ENCODE results near the gene DNAJB11.

DNAJB11 gene

DNA sequence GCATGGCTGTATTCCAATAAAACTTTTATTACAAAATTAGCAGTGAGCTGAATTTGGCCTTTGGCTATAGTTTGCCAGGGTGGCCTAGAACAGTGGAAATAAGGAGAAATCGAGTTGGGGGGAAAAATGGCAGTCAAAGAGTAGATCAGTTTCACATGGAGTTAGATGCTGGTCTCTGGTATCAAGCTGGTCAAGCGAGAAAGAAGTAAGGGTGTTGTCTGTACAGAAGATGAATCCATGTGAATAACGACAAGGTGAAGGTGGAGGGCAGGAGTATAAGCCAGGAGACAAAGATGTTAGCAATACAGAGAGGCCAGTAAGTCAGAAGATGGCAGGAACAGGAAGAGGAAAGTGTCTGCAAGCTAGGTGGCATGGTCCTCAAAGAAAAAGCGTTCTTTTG is 54.1 kb downstream of the DNAJB11 start:
- peaks cover 0 to 10% of the 10 kb centered on the region in 2 donors for H3K27me3 ChIP-seq
- no peaks in the 10 kb centered on the region for H3K9me3 ChIP-seq
- no peak for DNase-seq
- intact Hi-C loops (cut with DNase I; ENCODE audit: low total_unique reads), result no loop called here
- TF ChIP-seq, protein P1, sequence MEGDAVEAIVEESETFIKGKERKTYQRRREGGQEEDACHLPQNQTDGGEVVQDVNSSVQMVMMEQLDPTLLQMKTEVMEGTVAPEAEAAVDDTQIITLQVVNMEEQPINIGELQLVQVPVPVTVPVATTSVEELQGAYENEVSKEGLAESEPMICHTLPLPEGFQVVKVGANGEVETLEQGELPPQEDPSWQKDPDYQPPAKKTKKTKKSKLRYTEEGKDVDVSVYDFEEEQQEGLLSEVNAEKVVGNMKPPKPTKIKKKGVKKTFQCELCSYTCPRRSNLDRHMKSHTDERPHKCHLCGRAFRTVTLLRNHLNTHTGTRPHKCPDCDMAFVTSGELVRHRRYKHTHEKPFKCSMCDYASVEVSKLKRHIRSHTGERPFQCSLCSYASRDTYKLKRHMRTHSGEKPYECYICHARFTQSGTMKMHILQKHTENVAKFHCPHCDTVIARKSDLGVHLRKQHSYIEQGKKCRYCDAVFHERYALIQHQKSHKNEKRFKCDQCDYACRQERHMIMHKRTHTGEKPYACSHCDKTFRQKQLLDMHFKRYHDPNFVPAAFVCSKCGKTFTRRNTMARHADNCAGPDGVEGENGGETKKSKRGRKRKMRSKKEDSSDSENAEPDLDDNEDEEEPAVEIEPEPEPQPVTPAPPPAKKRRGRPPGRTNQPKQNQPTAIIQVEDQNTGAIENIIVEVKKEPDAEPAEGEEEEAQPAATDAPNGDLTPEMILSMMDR (IDR thresholded peaks at IDR 0.05), result no peak
- no peaks in the 10 kb centered on the region for H3K36me3 ChIP-seq
- H3K4me3 ChIP-seq, result no peak overlapping the region
- H3K4me1 ChIP-seq, result no peaks in the 10 kb centered on the region
- H3K27ac ChIP-seq, result no peak overlapping the region

- no peak overlapping the region for H3K4me3 ChIP-seq
- TF ChIP-seq, protein P1 (IDR thresholded peaks at IDR 0.05), result no peak
- no peak overlapping the region for H3K27ac ChIP-seq
- intact Hi-C loops (cut with DNase I; ENCODE audit: low total_unique reads), result no loop called here
- peaks cover 0 to 10% of the 10 kb centered on the region in 2 donors for H3K27me3 ChIP-seq
- H3K9me3 ChIP-seq, result no peaks in the 10 kb centered on the region
- DNase-seq, result no peak
- no peaks in the 10 kb centered on the region for H3K36me3 ChIP-seq
- H3K4me1 ChIP-seq, result no peaks in the 10 kb centered on the region
Measured at GRCh38 chr3:186625600-186626042, 55.1 kb downstream of the DNAJB11 start.

DNA sequence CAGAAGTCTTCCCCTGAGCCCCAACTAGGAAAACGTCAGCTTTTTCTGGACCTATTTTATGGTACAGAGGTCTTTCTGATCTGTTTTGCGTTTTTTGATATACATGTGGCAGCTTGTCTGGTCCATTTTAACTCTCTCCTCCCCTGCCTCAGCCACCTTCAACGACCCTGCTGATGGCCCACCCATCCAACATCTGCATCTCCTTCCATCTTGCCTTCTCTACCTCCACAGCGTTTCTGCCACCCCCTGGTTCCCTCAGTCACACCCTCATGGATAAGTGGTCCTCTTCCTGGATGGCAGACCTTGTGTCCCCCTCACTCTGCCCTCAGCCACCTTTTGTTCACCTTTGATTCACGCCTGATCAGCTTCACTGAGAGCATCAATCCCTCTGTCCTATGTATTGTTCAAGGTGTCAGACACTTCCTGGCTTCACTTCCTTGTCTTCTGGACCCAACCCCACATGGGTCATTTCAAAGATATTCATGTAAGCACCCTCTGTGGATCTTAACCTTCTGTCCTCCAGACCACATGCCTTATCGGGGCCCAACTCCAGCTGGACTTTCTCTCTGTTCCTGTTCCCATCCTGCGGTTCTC is 55.8 kb downstream of the DNAJB11 start:
- Histone ChIP-seq H3K9me3 (no peaks in the 10 kb centered on the region), H3K27ac (no peak overlapping the region), H3K4me3 (no peak overlapping the region), H3K4me1 (no peaks in the 10 kb centered on the region), H3K27me3 (peaks cover 0 to 10% of the 10 kb centered on the region in 2 donors), H3K36me3 (no peaks in the 10 kb centered on the region)
- intact Hi-C loops (cut with DNase I; ENCODE audit: low total_unique reads), result no loop called here
- TF ChIP-seq, protein P1 (IDR thresholded peaks at IDR 0.05), result no peak
- no peak for DNase-seq

DNA sequence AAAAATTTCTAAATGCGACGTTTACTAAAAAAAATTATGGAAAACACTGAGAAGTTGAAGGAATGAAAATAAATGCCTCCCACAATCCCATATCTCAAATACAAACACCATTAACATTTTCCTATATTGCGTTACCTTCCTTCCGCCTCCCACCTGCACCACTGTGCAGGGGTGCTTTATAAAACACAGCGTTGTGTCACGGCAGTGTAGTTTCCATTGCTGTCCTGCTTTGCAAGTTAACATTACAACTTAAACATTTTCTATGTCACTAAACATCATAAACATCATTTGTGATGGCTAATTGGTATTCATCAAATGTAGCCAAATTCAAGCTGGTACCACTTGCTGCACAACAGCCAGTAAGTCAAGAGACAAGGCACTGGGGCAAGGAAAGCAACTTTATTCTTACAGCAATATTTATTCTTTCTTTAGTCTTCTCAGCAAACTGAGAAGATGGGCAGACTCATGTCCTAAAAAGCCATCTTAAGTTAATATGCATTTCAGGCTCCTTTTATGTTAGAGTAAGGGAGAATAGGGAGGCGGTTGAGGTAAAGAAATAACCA is 57.4 kb downstream of the DNAJB11 start:
- TF ChIP-seq, protein P1 (IDR thresholded peaks at IDR 0.05), result no peak
- no peaks in the 10 kb centered on the region for H3K36me3 ChIP-seq
- no peak overlapping the region for H3K27ac ChIP-seq
- H3K27me3 ChIP-seq, result peaks cover 0 to 10% of the 10 kb centered on the region in 2 donors
- intact Hi-C loops (cut with DNase I; ENCODE audit: low total_unique reads), result no loop called here
- H3K4me3 ChIP-seq, result no peak overlapping the region
- no peaks in the 10 kb centered on the region for H3K9me3 ChIP-seq
- DNase-seq, result no peak
- no peaks in the 10 kb centered on the region for H3K4me1 ChIP-seq

DNA sequence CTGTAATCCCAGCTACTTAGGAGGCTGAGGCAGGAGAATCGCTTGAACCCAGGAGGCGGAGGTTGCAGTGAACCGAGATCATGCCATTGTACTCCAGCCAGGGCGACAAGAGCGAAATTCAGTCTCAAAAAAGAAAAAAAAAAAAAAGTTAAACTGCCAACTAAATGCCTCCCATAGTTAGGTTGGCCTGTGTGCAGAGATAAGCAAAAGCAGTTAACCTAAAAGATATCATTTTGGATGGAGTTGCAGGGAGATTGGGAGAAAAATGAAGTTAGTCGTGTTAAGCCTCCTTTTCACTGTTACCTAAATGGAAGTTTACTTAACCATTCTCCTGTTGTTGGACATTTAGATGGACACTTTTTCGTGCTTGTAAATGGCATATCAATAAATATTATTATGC is 58.2 kb downstream of the DNAJB11 start:
- TF ChIP-seq, protein P1 (IDR thresholded peaks at IDR 0.05), result no peak

More for the DNA sequence above, 58.2 kb downstream of the DNAJB11 start:
- intact Hi-C loops (cut with DNase I; ENCODE audit: low total_unique reads), result no loop called here
- no peak for DNase-seq
- no peak overlapping the region for H3K27ac ChIP-seq
- no peaks in the 10 kb centered on the region for H3K9me3 ChIP-seq
- no peak overlapping the region for H3K4me3 ChIP-seq
- no peaks in the 10 kb centered on the region for H3K36me3 ChIP-seq
- no peaks in the 10 kb centered on the region for H3K4me1 ChIP-seq
- peaks cover 0 to 10% of the 10 kb centered on the region in 2 donors for H3K27me3 ChIP-seq
